NOMO-1 (cell line): ENCODE measurements around the gene SKP1.
A peak's percentile ranks its signal among the peaks of the same experiment; 100 is the strongest.
"Not testable (repeated sequence)": the region's sequence is repeated elsewhere in the genome, so short reads cannot be mapped to it uniquely, and the experiment has no call there.

ENCODE experiments used
- DNase-seq, 2 experiments: peaks; one replicate each; lab custom pipeline; 2025; ENCODE audit not compliant: unreplicated experiment in 2 of 2; lab: John Stamatoyannopoulos, UW

Gene SKP1

DNA sequence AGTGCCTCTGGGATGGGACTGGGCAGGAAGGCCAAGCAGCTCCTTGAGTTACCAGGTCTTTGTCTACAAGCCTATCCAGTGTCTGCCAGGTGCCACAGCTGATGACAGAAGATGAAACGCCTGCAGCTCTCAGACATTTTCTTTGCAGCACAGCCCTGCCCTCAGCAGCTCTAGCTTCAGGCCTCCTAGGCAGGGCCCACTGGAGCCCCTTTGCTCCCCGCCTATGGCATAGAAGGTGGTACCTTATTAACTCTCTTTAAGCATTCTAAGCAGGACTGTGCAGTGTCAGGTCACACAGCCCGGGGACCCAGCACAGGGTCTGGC is 1.3 kb upstream of the SKP1 start:
- DNase-seq, result no peak

GRCh38 chr5:134177369-134178095 is 782 bp upstream of the SKP1 start:
- DNase-seq, result no peak

DNA sequence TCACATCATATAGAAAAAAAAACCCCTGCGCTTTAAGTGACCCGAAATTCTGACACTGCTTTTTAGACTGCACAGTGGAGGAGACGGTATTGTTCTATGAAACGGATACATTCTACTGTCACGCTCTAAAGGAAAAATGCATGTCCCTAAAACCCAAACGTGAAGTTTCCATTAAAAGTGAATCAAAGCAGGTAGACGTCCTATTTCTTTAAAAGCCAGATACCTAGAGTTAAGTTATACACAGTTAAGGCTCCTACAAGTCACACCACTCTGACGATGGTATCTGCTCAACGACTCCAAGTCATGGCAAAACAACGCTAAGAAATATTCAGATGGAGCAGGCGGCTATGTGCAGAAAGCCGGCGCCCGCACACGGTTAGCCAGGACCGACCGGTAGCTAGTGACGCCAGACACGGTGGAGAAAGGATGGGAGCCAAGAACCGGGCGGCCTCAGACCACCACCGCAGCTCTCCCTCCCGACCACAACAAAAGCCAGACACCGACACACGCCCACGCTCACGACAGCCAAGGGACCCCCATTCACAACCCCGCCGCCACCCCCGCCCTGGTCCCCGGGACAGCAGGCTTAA is 734 bp downstream of the SKP1 start:
- DNase-seq, result peak; percentile 23 to 38

DNA sequence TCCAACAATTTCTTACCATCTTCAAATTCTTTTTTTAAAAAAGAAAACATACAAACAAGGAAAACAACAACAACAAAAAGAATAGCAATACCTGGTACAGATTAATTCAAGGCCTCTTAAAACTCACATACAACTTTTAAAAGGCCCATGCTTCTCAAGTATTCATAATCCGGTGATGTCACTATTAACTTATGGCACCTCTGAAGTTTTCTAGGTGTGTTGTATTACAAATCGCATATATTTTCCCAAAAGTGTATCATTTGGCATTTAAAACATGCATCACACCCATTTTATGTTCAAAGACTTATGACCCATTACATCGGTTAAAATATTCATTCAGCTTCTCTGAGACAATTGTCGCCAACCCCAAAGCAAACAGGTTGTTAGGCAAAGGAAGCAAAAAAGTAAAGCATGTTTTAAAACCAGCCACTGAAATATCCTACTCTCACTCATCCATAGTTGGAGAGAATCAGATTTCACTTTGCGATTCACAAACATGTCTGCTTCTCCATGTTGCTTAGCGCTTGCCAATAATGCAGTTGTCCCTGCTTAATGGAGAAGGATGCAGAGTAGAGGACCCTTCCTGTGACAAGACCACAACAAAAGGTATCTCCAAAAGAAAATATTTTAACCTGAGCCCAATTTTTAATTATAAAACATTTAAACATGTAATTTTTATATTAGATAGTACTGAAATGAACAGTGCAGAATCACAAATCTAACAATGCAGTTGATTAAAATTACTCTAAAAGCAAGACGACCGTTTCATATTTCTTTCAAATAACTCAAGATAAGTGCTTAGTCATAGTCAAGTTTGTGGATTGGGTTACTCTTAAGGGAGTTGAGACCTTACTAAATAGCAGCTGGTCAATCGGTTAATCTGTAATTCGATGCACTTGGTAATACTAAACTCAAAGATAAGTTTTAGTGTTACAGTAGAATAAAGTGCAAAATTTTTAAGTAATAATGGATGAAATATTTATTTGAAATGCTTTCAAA is 1.6 kb downstream of the SKP1 start:
- peak in 1 of 2 experiments; percentile 22 for DNase-seq

- DNase-seq, result no peak
Measured at GRCh38 chr5:134171972-134172371, 4.8 kb downstream of the SKP1 start.

DNA sequence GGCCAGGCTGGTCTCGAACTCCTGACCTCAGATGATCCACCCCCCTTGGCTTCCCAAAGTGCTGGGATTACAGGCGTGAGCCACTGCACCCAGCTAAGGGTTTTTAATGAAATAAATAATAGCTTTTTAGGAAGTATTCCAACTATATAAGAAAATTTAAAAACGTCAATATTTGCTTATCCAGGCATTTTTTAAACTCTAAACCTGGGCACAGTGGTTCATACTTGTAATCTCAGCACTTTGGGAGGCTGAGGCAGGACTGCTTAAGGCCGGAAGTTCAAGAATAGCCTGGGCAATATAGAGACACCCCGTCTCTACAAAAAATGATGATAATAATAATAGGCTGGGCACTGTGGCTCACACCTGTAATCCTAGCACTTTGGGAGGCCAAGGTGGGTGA is 14.2 kb downstream of the SKP1 start:
- no peak for DNase-seq

GRCh38 chr5:134161513-134162395 is 15.0 kb downstream of the SKP1 start:
- DNase-seq, result no peak

DNA sequence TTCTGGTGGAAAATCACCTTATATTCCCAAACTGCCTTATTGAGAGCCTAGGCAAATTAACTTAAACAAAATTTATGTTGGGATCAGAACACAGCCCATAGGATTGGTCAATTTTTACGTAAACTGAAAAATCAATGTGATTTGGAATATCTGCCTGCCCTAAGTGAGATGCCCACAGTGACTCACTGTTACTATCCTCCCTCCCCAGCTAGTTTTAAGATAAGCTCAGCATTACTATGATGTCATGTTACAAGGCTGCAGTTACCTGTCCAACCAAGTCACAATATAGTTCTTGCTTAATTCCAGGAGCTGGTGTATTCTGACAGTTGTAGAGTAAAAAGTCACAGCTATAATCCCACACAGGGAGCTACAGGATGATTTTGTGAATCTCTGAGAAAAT is 23.1 kb downstream of the SKP1 start:
- no peak for DNase-seq

DNA sequence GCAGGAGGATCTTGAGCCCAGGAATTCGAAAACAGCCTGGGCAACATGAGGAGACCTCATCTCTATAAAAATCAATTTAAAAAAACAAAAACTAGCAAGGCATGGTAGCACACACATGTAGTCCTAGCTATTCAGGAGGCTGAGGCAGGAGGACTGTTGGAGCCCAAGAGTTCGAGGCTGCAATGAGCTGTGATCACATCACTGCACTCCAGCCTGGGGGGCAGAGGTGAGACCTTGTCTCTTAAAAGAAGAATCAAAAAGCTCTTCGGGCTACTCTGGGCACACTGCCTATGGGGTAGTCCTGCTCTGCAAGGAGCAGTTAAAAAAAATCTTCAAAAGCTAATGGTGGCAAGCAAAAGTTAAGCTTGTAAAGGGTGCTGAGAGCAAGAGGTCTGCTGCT is 23.5 kb downstream of the SKP1 start:
- DNase-seq, result no peak

- DNase-seq, result not testable (repeated sequence)
Measured at GRCh38 chr5:134152173-134152832, 24.4 kb downstream of the SKP1 start.

- DNase-seq, result no peak
Measured at GRCh38 chr5:134151723-134152122, 25.0 kb downstream of the SKP1 start.

DNA sequence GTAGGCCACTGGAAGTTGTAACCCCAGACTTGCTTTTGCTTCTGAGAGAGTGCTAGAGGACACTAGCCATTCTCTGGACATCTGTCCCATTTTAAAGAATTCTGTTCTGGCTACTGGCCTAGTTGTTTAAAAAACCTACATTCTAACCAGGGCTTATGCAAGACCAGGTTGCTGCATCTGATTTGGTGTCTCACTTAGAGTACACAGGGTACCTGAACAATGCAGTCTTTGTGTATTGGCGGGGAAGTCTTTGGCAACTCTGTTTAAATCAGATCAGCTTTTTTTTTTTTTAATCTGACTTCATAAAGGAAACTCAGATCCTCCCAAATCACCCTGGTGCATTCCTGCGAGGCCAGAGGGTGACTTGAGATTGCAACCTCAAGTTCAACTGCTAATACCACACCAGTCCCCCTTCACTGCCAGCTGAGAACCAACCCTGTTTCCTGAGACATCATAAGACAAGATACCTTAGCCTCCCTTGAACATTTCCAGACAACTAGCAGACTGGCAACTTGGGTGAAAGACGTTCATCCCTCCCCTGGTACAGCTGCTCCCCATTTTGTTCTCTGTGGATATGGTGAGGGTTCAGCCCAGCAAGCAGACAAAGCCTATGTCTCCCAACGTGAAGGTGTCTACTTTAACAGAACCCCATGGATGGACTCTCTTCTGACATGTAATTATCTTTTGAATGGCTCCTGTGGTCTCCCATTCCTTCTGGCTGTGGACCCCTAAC is 27.0 kb downstream of the SKP1 start:
- no peak for DNase-seq

DNA sequence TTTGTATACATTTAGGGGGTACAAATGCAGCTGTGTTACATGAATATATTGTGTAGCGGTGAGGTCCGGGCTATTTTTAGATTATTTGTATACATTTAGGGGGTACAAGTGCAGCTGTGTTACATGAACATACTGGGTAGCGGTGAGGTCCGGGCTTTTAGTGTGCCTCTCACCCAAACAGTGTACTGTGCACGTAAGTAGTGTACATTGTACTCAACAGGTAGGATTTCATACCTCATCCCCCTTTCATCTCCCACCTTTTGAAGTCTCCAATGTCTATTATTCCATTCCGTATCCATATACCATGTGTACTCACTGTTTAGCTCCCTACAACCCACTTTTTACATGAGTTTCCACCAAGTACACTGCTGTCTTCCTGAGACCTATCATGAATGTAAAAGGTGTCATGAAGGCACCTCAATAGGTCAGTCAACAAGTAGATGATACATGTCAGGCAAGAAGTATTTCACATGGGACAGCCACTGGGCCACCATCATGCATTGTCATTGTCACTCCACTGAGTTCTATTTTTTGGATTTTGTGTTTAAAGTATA is 27.7 kb downstream of the SKP1 start:
- no peak for DNase-seq

- no peak for DNase-seq
Measured at GRCh38 chr5:134148316-134148715, 28.4 kb downstream of the SKP1 start.

DNA sequence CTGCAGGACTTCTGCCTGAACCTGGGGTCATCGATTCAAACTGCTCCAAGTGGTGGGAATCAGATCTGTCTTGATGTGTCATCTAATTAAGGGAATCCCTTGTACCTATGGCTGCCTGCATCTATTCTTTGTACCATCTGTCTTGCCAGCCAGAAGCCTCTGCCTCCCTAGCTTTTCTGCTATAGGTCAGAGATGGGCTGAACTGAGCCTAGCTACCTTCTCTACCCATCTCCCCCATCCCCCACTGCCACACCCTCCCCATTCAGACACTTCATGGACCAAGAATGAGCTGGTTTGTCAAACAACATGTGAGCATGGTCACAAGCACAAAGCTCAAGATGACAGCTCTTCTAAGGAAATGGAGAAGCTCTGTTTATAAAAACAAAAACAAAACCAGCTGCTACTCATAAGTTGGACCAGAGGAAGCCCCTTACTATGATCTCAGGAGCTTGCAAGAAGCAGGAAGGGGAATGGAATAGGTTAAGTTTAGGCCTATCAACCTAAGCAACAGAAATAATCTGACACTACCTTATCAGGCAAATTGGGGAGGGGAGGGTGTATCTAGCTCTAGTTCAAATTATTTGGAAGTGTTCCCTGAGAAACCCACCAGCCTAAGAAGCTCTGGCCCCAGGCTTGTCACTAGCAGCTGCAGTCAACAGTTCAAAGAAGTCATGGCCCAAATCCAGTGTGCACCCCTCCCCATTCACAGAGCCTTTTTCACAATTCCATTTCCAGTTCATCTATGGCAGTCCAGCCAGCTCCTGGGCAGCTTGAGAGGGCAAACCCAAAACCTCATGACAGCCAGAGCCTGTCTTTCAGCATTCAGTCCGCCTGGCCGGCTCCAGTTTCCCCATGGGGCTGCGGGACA is 29.9 kb downstream of the SKP1 start:
- DNase-seq, result no peak

DNA sequence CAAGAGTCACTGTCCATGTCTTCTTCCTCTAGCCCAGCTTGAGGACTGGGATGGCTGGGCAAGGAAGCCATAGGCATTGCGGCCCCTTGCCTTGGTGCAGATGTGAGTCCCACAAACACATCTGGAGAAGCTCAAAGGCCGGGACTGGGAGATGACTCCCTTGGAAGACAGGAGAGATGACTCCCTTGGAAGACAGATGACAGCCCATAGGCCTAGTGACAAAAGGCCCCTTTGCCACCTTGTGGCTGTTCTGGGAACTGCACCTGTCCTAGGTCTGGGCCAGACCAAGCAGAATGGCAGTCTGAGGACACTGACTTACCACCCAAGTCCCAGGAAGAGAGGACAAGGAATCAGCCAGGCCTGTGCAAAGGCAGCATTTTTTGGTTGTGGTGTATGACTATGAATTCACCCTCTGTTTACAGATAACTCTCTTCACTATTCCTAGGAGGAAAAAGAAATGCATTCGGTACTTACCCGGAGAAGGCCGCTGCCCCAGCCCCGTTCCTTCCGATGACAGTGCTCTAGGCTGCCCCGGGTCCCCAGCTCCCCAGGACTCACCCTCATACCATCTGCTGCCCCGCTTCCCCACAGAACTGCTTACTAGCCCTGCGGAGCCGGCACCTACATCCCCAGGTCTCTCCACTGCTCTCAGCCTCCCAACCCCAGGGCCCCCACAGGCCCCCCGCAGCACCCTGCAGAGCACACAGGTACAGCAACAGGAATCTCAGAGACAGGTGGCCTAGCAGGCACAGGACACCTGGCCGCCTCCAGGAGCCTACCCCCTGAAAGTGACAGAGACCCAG is 30.8 kb downstream of the SKP1 start:
- DNase-seq, result peak; percentile 53 to 64

DNA sequence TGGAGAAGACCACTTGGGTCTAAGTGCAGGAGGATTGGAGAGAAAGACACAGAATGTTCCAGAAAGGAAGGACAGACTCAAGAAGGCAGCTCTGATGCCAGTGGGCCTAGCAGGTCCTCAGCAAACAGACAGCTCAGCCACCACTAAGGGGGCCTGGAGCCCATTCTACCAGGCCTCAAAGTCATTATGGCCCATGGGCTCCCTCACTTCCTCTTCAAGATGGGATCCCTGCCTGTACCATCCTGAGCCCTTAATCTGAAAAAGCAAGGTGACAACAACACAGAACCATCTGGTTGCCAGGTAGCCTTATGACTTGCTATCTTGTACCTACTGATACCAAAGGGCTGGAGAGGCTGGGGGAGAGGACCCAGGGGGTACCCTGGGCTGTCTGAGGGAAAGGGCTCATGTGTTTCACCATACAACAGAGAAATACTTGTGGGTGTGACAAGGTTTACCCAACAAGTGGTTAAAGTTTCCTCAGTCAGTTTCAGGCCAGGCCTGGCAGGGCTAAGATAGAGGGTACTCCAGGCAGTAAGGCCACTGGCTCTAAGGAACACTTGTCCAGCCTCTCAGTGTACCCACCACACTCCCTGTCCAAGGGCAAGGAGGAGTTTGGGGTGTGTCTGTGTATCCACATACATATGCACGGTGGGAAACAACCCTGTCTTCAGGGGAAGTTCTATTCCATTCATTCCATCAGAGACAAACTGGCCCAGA is 31.6 kb downstream of the SKP1 start:
- DNase-seq, result no peak
